ENCODE measurements around the gene KLK12. TPM values are rescaled to one million over a fixed set of nuclear protein-coding genes. Genes with fewer than 3 reads are reported as not detected.

KLK12 gene
- total and polyA plus RNA-seq, 2 donors (not counting 1 experiment from before 2014, with no cell fraction given) = not detected

DNA sequence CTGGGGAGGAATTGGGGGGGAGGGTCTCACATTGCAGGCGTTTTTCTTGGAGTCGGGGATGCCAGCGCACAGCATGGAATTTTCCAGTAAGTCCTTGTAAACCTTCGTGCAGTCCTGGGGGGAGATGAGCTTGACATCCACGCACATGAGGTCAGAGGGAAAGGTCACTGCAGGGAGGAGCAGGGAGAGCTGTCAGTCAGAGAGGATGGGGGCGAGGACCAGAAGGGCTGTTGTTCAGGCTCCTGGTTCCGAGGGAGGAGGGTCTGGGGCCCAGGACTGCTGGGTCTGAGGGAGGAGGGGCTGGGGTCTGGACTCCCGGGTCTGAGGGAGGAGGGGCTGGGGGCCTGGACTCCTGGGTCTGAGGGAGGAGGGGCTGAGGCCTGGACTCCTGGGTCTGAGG lies 55.0 kb downstream of the KLK12 start:
- H3K4me3 Mint-ChIP-seq = no peak overlapping the region
- peaks cover 57% of the 10 kb centered on the region for H3K27me3 Mint-ChIP-seq
- H3K27ac Mint-ChIP-seq = no peak overlapping the region
- WGBS (ENCODE audit: insufficient coverage) = 53% methylated on average over 8 of the region's 8 CpGs
- Histone ChIP-seq H2AFZ (ENCODE audit: insufficient read depth, low read depth, low read length, poor library complexity, severe bottlenecking) (no peak overlapping the region), H3K4me1 (ENCODE audit: control insufficient read depth in 2 of 2, insufficient read depth in 2 of 2, low read length in 2 of 2) (no peaks in the 10 kb centered on the region), H3K4me3 (ENCODE audit: control extremely low read depth in 1 of 5, extremely low read depth in 1 of 5, insufficient read depth in 1 of 5, low read depth in 2 of 5, low read length in 4 of 5) (no peak overlapping the region), H4K20me1 (ENCODE audit: control insufficient read depth, insufficient read depth, low read length, poor library complexity, severe bottlenecking) (no peaks in the 10 kb centered on the region), H3K27ac (ENCODE audit: low read length in 2 of 2) (no peak overlapping the region), H3K9ac (ENCODE audit: low read length) (no peak overlapping the region), H3K36me3 (replicated peaks in 1 of 2; ENCODE audit: control extremely low read depth in 1 of 2, control insufficient read depth in 1 of 2, extremely low read depth in 1 of 2, insufficient read depth in 2 of 2, low read length in 1 of 2) (no peaks in the 10 kb centered on the region), H3K4me2 (replicated peaks; ENCODE audit: low read depth, low read length, poor library complexity, severe bottlenecking) (no peak overlapping the region), H3K27me3 (replicated peaks in 1 of 4; ENCODE audit: control extremely low read depth in 1 of 4, control insufficient read depth in 3 of 4, insufficient read depth in 4 of 4, low read length in 3 of 4) (peaks cover 0 to 16% (median 0%) of the 10 kb centered on the region in 4 experiments), H3K9me3 (ENCODE audit: control extremely low read depth in 1 of 3, control insufficient read depth in 2 of 3, insufficient read depth in 1 of 3, low read length in 2 of 3) (peaks cover 0 to 2% (median 0%) of the 10 kb centered on the region in 3 donors), H3K79me2 (ENCODE audit: control insufficient read depth, insufficient read depth, low read length) (no peaks in the 10 kb centered on the region)
- no peak for TF ChIP-seq CTCF (IDR thresholded peaks at IDR 0.05)
- no peak for TF ChIP-seq EZH2 (IDR thresholded peaks at IDR 0.05; ENCODE audit: borderline replicate concordance, insufficient read depth, low read depth, low read length, poor library complexity, severe bottlenecking)
- H3K4me1 Mint-ChIP-seq = no peaks in the 10 kb centered on the region
- POLR2A ChIA-PET = no interaction called here
- no peaks in the 10 kb centered on the region for H3K9me3 Mint-ChIP-seq (ENCODE audit: insufficient read depth)
- intact Hi-C loops (cut with micrococcal nuclease) = no loop called here
- ATAC-seq (ENCODE audit: low read depth) (no peak), DNase-seq (no peak)
- CTCF ChIA-PET = no interaction called here

Other genes starting within 250 kb of the KLK12 start
- not detected in 2 replicates for gene ACP4, start 244.6 kb downstream of the KLK12 start, total RNA-seq
- not detected in 2 replicates for gene ACP4, start 244.6 kb downstream of the KLK12 start, polyA plus RNA-seq
- gene KLK1, start 211.2 kb downstream of the KLK12 start, total RNA-seq = 15.2 and 16.9 TPM in 2 replicates
- gene KLK1, start 211.2 kb downstream of the KLK12 start, polyA plus RNA-seq = 4.3 and 9.5 TPM in 2 replicates
- gene KLK15, start 201.4 kb downstream of the KLK12 start, total RNA-seq = not detected in 2 replicates
- 0.07 TPM in 1 of 2 replicates, not detected in the other for gene KLK15, start 201.4 kb downstream of the KLK12 start, polyA plus RNA-seq
- gene KLK3, start 180.1 kb downstream of the KLK12 start, total RNA-seq = not detected in 2 replicates
- gene KLK3, start 180.1 kb downstream of the KLK12 start, polyA plus RNA-seq = not detected in 2 replicates
- gene KLK2, start 161.6 kb downstream of the KLK12 start, total RNA-seq = 1.7 TPM in 2 replicates
- 0.60 and 1.2 TPM in 2 replicates for gene KLK2, start 161.6 kb downstream of the KLK12 start, polyA plus RNA-seq
- gene KLK4, start 123.6 kb downstream of the KLK12 start, total RNA-seq = 0.52 and 1.00 TPM in 2 replicates
- gene KLK4, start 123.6 kb downstream of the KLK12 start, polyA plus RNA-seq = 0.45 TPM in 1 of 2 replicates, not detected in the other
- not detected in 2 replicates for gene KLK5, start 82.0 kb downstream of the KLK12 start, total RNA-seq
- not detected in 2 replicates for gene KLK5, start 82.0 kb downstream of the KLK12 start, polyA plus RNA-seq
- gene KLK6, start 65.4 kb downstream of the KLK12 start, total RNA-seq = not detected in 2 replicates
- not detected in 2 replicates for gene KLK6, start 65.4 kb downstream of the KLK12 start, polyA plus RNA-seq
- not detected in 2 replicates for gene KLK7, start 51.1 kb downstream of the KLK12 start, total RNA-seq
- not detected in 2 replicates for gene KLK7, start 51.1 kb downstream of the KLK12 start, polyA plus RNA-seq
- gene KLK8, start 33.4 kb downstream of the KLK12 start, total RNA-seq = not detected in 2 replicates
- gene KLK8, start 33.4 kb downstream of the KLK12 start, polyA plus RNA-seq = not detected in 2 replicates
- gene KLK10, start 15.3 kb downstream of the KLK12 start, total RNA-seq = not detected in 2 replicates
- not detected in 2 replicates for gene KLK10, start 15.3 kb downstream of the KLK12 start, polyA plus RNA-seq
- not detected in 2 replicates for gene KLK11, start 8.4 kb downstream of the KLK12 start, total RNA-seq
- not detected in 2 replicates for gene KLK11, start 8.4 kb downstream of the KLK12 start, polyA plus RNA-seq
- gene KLK13, start 30.1 kb upstream of the KLK12 start, total RNA-seq = not detected in 2 replicates
- gene KLK13, start 30.1 kb upstream of the KLK12 start, polyA plus RNA-seq = not detected in 2 replicates
- 0.59 and 0.63 TPM in 2 replicates for gene KLK14, start 47.9 kb upstream of the KLK12 start, total RNA-seq
- 0.49 and 1.5 TPM in 2 replicates for gene KLK14, start 47.9 kb upstream of the KLK12 start, polyA plus RNA-seq
- gene CTU1, start 73.4 kb upstream of the KLK12 start, total RNA-seq = 8.1 and 8.2 TPM in 2 replicates
- 4.3 and 8.4 TPM in 2 replicates for gene CTU1, start 73.4 kb upstream of the KLK12 start, polyA plus RNA-seq
- not detected in 2 replicates for gene SIGLEC9, start 89.9 kb upstream of the KLK12 start, total RNA-seq
- gene SIGLEC9, start 89.9 kb upstream of the KLK12 start, polyA plus RNA-seq = 0.32 and 0.72 TPM in 2 replicates
- not detected in 2 replicates for gene SIGLEC7, start 107.3 kb upstream of the KLK12 start, total RNA-seq
- 0.37 and 0.52 TPM in 2 replicates for gene SIGLEC7, start 107.3 kb upstream of the KLK12 start, polyA plus RNA-seq
- 0.49 TPM in 1 of 2 replicates, not detected in the other for gene CD33, start 190.1 kb upstream of the KLK12 start, total RNA-seq
- 0.78 and 1.3 TPM in 2 replicates for gene CD33, start 190.1 kb upstream of the KLK12 start, polyA plus RNA-seq
- gene SIGLECL1, start 216.1 kb upstream of the KLK12 start, total RNA-seq = not detected in 2 replicates
- gene SIGLECL1, start 216.1 kb upstream of the KLK12 start, polyA plus RNA-seq = not detected in 2 replicates